NCI-H1105 (cell line): ENCODE results near the gene HOXC6.
A peak's percentile ranks its signal among the peaks of the same experiment; 100 is the strongest.
"Not testable (repeated sequence)": the region's sequence is repeated elsewhere in the genome, so short reads cannot be mapped to it uniquely, and the experiment has no call there.

ENCODE experiments used
- DNase-seq: peaks from one replicate; lab custom pipeline; 2025; lab: John Stamatoyannopoulos, UW

Gene HOXC6

GRCh38 chr12:54030442-54030801 is 2.2 kb downstream of the HOXC6 start:
- DNase-seq: no peak

- DNase-seq: no peak
These were observed 2.7 kb downstream of the HOXC6 start for GRCh38 chr12:54030889-54031471.

- no peak for DNase-seq
These were observed 3.2 kb downstream of the HOXC6 start for GRCh38 chr12:54031480-54031879.

- no peak for DNase-seq
These were observed 3.9 kb downstream of the HOXC6 start for GRCh38 chr12:54032086-54032619.

- DNase-seq: peak; percentile 79
These were observed 4.4 kb downstream of the HOXC6 start, which contains the start of gene HOXC5 for GRCh38 chr12:54032627-54033100. Gene HOXC5 (plus strand): TSS chr12:54033050. CDS start chr12:54033123, 73 bp downstream.

GRCh38 chr12:54033106-54033979 is 5.1 kb downstream of the HOXC6 start:
- peak; percentile 20 for DNase-seq

- no peak for DNase-seq
These were observed 5.9 kb downstream of the HOXC6 start for GRCh38 chr12:54033980-54034784.

- no peak for DNase-seq
These were observed 6.6 kb downstream of the HOXC6 start for GRCh38 chr12:54034785-54035310.

- DNase-seq: no peak
These were observed 7.5 kb downstream of the HOXC6 start for GRCh38 chr12:54035568-54036264.

GRCh38 chr12:54036620-54037359 is 8.6 kb downstream of the HOXC6 start:
- peak; percentile 51 for DNase-seq

- DNase-seq: no peak
These were observed 9.4 kb downstream of the HOXC6 start for GRCh38 chr12:54037360-54038283.

- DNase-seq: no peak
These were observed 10.1 kb downstream of the HOXC6 start for GRCh38 chr12:54038284-54038870.

GRCh38 chr12:54038871-54039414 is 10.7 kb downstream of the HOXC6 start:
- DNase-seq: no peak

GRCh38 chr12:54039417-54040147 is 11.3 kb downstream of the HOXC6 start:
- DNase-seq: no peak

- no peak for DNase-seq
These were observed 11.9 kb downstream of the HOXC6 start for GRCh38 chr12:54040148-54040494.

GRCh38 chr12:54040648-54041047 is 12.4 kb downstream of the HOXC6 start:
- DNase-seq: no peak

- no peak for DNase-seq
These were observed 13.0 kb downstream of the HOXC6 start for GRCh38 chr12:54041097-54041690.

- not testable (repeated sequence) for DNase-seq
These were observed 13.8 kb downstream of the HOXC6 start for GRCh38 chr12:54042033-54042432.
